GM19463 (cell line): ENCODE data around the gene MAGEC2.

Experiments
- ATAC-seq: cut with Tn5 transposase; IDR thresholded peaks from one replicate; pipeline ENCODE4 v1.9.1; 2021; ENCODE audit warnings: mild to moderate bottlenecking, moderate library complexity; ENCODE audit not compliant: unreplicated experiment

The MAGEC2 gene

GRCh38 chrX:142204522-142205433 is at the start of gene MAGEC2:
Gene MAGEC2, minus strand, starts transcription at chrX:142205290. Its CDS starts 1,303 bp downstream, at chrX:142203987.
- no peak for ATAC-seq

- ATAC-seq: no peak
Observed at GRCh38 chrX:142251680-142252079, 46.6 kb upstream of the MAGEC2 start.

GRCh38 chrX:142251202-142251601 is 46.1 kb upstream of the MAGEC2 start:
- no peak for ATAC-seq

GRCh38 chrX:142250502-142250901 is 45.4 kb upstream of the MAGEC2 start:
- no peak for ATAC-seq

- no peak for ATAC-seq
Observed at GRCh38 chrX:142249721-142250120, 44.6 kb upstream of the MAGEC2 start.

GRCh38 chrX:142244568-142244967 is 39.5 kb upstream of the MAGEC2 start:
- ATAC-seq: no peak

- no peak for ATAC-seq
Observed at GRCh38 chrX:142238536-142238935, 33.4 kb upstream of the MAGEC2 start.

GRCh38 chrX:142233400-142233799 is 28.3 kb upstream of the MAGEC2 start:
- no peak for ATAC-seq

- no peak for ATAC-seq
Observed at GRCh38 chrX:142214081-142214480, 9.0 kb upstream of the MAGEC2 start.

- ATAC-seq: no peak
Observed at GRCh38 chrX:142201113-142201512, 4.0 kb downstream of the MAGEC2 start.

- ATAC-seq: no peak
Observed at GRCh38 chrX:142186103-142186502, 19.0 kb downstream of the MAGEC2 start.

- no peak for ATAC-seq
Observed at GRCh38 chrX:142184756-142185602, 20.1 kb downstream of the MAGEC2 start.

- no peak for ATAC-seq
Observed at GRCh38 chrX:142156567-142156966, 48.5 kb downstream of the MAGEC2 start.
